MCF 10A (cell line): ENCODE results near the gene CCDC61. TPM values are rescaled to one million over a fixed set of nuclear protein-coding genes. Genes with fewer than 3 reads are reported as not detected.

Source experiments
- BruUV-seq: library from RNA; stranded (reverse); fragments of 400-500 nt; replicated peaks from 2 replicates; lab custom pipeline; 2021; lab: Mats Ljungman, UMichigan
- CTCF ChIA-PET: fragments of 300-600 bp; sonication (Branson Sonifier 250); formaldehyde crosslinking; extraction: SDS; loops from one replicate; lab custom pipeline; 2021; ENCODE audit warnings: antibody characterized with exemption, inconsistent platforms; lab: Yijun Ruan, JAX
- POLR2A ChIA-PET: fragments of 300-600, 350-650 bp; sonication (Branson Sonifier 250); formaldehyde crosslinking; extraction: SDS; loops from one replicate; lab custom pipeline; 2020; ENCODE audit warnings: antibody characterized with exemption, inconsistent platforms; lab: Yijun Ruan, JAX
- DNase-seq: peaks from one replicate; pipeline ENCODE4 v3.0.0-alpha.2; 2018; ENCODE audit not compliant: unreplicated experiment
- H3K27ac Mint-ChIP-seq: one replicate; pipeline ENCODE4 v1.8.0; 2022; ENCODE audit warnings: mild to moderate bottlenecking, low read depth, mixed read lengths; ENCODE audit not compliant: unreplicated experiment
- H3K27me3 Mint-ChIP-seq: one replicate; pipeline ENCODE4 v1.8.0; 2022; ENCODE audit warnings: mixed read lengths; ENCODE audit not compliant: insufficient read depth, unreplicated experiment
- H3K36me3 Mint-ChIP-seq: one replicate; pipeline ENCODE4 v1.8.0; 2022; ENCODE audit warnings: mild to moderate bottlenecking, moderate library complexity, mixed read lengths; ENCODE audit not compliant: insufficient read depth, unreplicated experiment
- H3K4me1 Mint-ChIP-seq: one replicate; pipeline ENCODE4 v1.8.0; 2022; ENCODE audit warnings: mixed read lengths; ENCODE audit not compliant: insufficient read depth, unreplicated experiment
- H3K4me3 Mint-ChIP-seq: one replicate; pipeline ENCODE4 v1.8.0; 2022; ENCODE audit warnings: mild to moderate bottlenecking, moderate library complexity, mixed read lengths; ENCODE audit not compliant: unreplicated experiment
- H3K9me3 Mint-ChIP-seq: one replicate; pipeline ENCODE4 v1.8.0; 2022; ENCODE audit warnings: mixed read lengths; ENCODE audit not compliant: unreplicated experiment
- CTCF ChIP-seq: fragments of 200-600 bp; IDR thresholded peaks from one replicate; pipeline ENCODE4 v1.8.0; 2022; ENCODE audit warnings: antibody characterized with exemption, mild to moderate bottlenecking; ENCODE audit not compliant: unreplicated experiment
- intact Hi-C: fragments of 100-400 bp; cut with micrococcal nuclease; formaldehyde crosslinking; loops from 2 replicates; pipeline ENCODE4 v1.14.1; 2022
- total RNA-seq: library from RNA; stranded (reverse); gene quantifications from 2 replicates; pipeline ENCODE4 v1.2.3, GENCODE V29; 2022

Gene CCDC61
- total RNA-seq, 1 experiment from 2014 or later, result 18.9 TPM

DNA sequence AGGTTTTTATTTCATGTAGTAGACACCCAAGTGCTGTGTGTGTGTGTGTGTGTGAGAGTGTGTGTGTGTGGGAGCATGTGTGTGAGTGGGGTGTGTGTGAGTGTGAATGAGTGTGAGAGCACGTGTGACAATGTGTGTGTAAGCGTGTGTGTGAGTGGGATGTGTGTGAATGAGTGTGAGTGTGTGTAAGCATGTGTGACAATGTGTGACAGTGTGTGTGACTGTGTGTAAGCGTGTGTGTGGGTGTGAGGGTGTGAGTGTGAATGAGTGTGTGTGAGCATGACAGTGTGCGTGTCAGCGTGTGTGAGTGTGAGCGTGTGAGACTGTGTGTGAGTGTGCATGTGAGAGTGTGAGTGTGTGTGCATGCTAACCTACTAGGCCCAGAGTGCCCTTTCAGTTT is 36.9 kb upstream of the CCDC61 start:
- POLR2A ChIA-PET, result interaction anchor here (1.2 kb wide), 1 partner anchor 37 kb away, joined by 3 read pairs; the partner anchor contains the start of gene CCDC61
- peaks cover 16% of the 10 kb centered on the region for H3K27me3 Mint-ChIP-seq
- H3K36me3 Mint-ChIP-seq, result no peaks in the 10 kb centered on the region
- no TSS peak for BruUV-seq
- TF ChIP-seq CTCF, result no peak
- no peak for DNase-seq
- CTCF ChIA-PET, result no interaction called here
- H3K27ac Mint-ChIP-seq, result no peak overlapping the region
- no peaks in the 10 kb centered on the region for H3K9me3 Mint-ChIP-seq
- peaks cover 30% of the 10 kb centered on the region for H3K4me1 Mint-ChIP-seq
- H3K4me3 Mint-ChIP-seq, result no peak overlapping the region
- intact Hi-C loops, result no loop called here

DNA sequence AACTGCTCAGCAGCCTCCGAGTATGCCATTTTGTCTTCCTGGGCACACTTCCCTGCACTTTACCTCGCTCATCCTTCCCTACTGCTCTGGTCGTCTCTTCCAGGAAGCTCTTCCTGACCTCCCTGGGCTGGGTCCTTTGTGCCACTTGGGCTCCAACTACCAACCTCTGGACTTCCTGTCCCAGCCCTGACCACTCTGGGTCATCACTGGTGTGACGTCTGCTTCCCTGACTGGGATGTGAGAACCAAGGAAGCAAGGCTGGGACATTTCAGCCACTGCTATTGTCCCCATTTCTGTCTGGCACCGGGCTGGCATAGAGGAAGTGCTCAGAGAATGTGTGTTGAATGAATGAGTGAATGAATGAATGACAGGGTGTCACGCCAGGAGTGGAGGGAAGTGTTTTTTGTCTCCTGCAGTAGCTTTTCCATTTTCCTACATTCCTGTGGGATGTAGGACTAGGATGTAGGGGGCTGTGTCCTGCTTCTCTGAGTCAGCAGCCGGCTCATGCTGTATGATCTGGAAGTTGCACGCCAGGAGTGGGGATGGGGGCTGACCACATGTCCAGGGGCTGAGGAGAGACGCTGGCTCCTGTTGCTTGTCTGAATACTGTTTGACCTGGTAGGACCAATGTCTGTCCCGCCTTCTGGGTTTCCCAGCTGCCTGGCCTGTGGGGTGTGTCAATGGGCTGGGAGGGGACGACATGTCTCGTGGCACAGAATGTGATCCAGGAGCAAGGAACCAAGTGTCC is 36.3 kb upstream of the CCDC61 start:
- no peak overlapping the region for H3K4me3 Mint-ChIP-seq
- H3K4me1 Mint-ChIP-seq, result peaks cover 30% of the 10 kb centered on the region
- H3K27me3 Mint-ChIP-seq, result peaks cover 16% of the 10 kb centered on the region
- BruUV-seq, result no TSS peak
- intact Hi-C loops, result no loop called here
- no peaks in the 10 kb centered on the region for H3K36me3 Mint-ChIP-seq
- ChIA-PET POLR2A (interaction anchor here (1.2 kb wide), 1 partner anchor 37 kb away, joined by 3 read pairs; the partner anchor contains the start of gene CCDC61), CTCF (no interaction called here)
- no peaks in the 10 kb centered on the region for H3K9me3 Mint-ChIP-seq
- no peak for DNase-seq
- no peak overlapping the region for H3K27ac Mint-ChIP-seq
- TF ChIP-seq CTCF, result no peak

DNA sequence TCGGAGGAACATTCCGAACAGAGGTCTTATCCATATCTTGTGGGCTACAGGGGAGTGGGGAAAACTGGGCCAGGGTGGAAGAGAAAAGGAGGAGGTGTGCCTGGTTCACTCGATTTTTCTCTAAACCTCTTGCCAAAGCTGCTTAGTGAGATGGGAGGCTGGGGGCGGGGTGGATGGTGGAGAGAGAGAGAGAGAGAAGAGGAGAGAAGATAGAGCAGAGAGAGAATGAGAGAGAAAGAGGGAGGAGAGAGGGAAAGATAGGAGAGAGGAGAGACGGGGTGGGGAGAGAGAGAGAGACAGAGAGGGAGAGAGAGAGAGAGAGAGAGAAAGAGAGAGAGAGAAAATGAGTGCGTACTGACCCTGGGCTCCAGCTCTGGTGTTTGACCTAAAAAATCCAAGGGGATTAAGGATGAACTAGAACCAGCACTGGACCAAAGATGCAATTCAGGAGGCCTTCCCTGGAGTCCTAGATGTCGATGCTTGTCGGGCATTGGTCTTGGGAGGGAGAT is 35.7 kb upstream of the CCDC61 start:
- no peaks in the 10 kb centered on the region for H3K36me3 Mint-ChIP-seq
- no peak for TF ChIP-seq CTCF
- peaks cover 30% of the 10 kb centered on the region for H3K4me1 Mint-ChIP-seq
- H3K4me3 Mint-ChIP-seq, result no peak overlapping the region
- ChIA-PET POLR2A (interaction anchor here (0.6 to 1.2 kb wide), 2 partner anchors 11 to 36 kb away, joined by 3 read pairs; partner anchors contain the start of gene CCDC61), CTCF (interaction anchor here (0.5 kb wide), 1 partner anchor 111 kb away, joined by 3 read pairs; no protein-coding TSS in a partner anchor)
- no peaks in the 10 kb centered on the region for H3K9me3 Mint-ChIP-seq
- intact Hi-C loops, result no loop called here
- no TSS peak for BruUV-seq
- no peak overlapping the region for H3K27ac Mint-ChIP-seq
- H3K27me3 Mint-ChIP-seq, result peaks cover 18% of the 10 kb centered on the region
- no peak for DNase-seq

- Mint-ChIP-seq H3K4me1 (peaks cover 21% of the 10 kb centered on the region), H3K36me3 (no peaks in the 10 kb centered on the region), H3K4me3 (no peak overlapping the region), H3K27me3 (peaks cover 30% of the 10 kb centered on the region), H3K27ac (peak overlapping the region; percentile 1), H3K9me3 (no peaks in the 10 kb centered on the region)
- no TSS peak for BruUV-seq
- DNase-seq, result peak; percentile 23
- POLR2A ChIA-PET, result no interaction called here
- intact Hi-C loops, result no loop called here
- CTCF ChIA-PET, result no interaction called here
- no peak for TF ChIP-seq CTCF
These were observed 34.6 kb upstream of the CCDC61 start for GRCh38 chr19:45960595-45961235.
